GM13977 (cell line): ENCODE measurements around the gene ZNF160.
A peak's percentile ranks its signal among the peaks of the same experiment; 100 is the strongest.

ENCODE experiments used
- DNase-seq: peaks from one replicate; pipeline ENCODE4 v3.0.0; 2012; ENCODE audit warnings: low spot score
- in situ Hi-C: fragments of 300-500 bp; cut with MboI; formaldehyde crosslinking; loops from one replicate; pipeline ENCODE4 v1.12.0; 2022; ENCODE audit warnings: low sequenced_read_pairs, low pct_unique_long_range_greater_than_20kb, mixed read lengths, inconsistent platforms; ENCODE audit not compliant: unreplicated experiment
- TF ChIP-seq, protein P1 (sequence below): IDR thresholded peaks from 2 replicates; pipeline ENCODE4 v1.5.1; 2012; ENCODE audit warnings: mild to moderate bottlenecking, control low read depth; ENCODE audit not compliant: insufficient read depth; ENCODE audit errors: extremely low read depth, missing control alignments

ZNF160 gene

DNA sequence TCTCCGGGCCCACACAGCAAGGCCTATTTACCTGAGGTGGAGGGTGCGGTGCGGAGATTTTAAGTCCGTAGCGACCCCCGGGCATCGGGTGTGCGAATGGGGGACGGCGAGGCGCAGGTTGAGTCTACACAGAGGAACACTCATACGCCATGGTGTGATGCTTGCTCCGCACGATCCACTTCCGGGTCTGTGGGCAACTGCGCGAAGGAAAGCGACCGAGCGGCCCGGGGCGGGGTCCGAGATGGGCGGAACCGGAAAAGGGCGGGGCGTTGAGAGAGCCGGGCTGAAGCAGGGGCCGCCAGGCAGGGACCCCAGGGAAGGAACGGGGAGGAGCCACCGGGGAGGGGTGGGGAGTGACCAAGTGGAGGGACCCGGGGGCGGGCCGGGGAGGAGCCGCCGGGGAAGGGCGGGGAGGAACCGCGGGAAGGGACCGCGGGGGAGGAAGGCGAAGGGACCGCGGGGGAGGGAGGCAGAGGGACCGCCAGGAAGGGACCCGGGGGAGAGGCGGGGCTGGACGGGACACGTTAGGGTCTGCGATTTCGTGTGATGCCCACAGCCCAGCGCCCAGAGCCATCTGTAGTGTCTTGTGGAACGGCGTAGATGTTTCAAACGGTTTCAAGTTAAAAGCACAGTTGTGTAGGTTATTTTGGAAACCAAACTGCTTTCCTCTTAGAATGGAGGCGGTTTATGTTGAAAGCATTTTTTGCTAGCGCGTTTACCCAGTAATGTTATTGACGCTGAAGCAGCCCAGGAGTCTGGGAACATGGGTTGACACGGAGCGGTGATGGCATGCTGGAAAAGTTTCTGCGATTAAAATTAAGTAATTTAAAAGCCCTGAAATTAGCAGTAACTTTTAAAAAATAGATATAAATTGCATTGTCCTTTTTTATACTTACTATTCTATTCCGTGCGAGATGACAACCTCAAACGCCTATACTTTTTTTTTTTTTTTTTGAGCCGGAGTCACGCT is at the start of gene ZNF160:
ZNF160 (minus strand) TSS at position 189 of the 970 bp plus-strand sequence. CDS start 17,146 bp downstream, outside the sequence.
- TF ChIP-seq, protein P1, sequence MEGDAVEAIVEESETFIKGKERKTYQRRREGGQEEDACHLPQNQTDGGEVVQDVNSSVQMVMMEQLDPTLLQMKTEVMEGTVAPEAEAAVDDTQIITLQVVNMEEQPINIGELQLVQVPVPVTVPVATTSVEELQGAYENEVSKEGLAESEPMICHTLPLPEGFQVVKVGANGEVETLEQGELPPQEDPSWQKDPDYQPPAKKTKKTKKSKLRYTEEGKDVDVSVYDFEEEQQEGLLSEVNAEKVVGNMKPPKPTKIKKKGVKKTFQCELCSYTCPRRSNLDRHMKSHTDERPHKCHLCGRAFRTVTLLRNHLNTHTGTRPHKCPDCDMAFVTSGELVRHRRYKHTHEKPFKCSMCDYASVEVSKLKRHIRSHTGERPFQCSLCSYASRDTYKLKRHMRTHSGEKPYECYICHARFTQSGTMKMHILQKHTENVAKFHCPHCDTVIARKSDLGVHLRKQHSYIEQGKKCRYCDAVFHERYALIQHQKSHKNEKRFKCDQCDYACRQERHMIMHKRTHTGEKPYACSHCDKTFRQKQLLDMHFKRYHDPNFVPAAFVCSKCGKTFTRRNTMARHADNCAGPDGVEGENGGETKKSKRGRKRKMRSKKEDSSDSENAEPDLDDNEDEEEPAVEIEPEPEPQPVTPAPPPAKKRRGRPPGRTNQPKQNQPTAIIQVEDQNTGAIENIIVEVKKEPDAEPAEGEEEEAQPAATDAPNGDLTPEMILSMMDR, result no peak
- in situ Hi-C loops, result no loop called here
- peak; percentile 99 for DNase-seq

GRCh38 chr19:53147645-53148044 is 44.4 kb upstream of the ZNF160 start:
- TF ChIP-seq, protein P1, result no peak
- DNase-seq, result no peak
- in situ Hi-C loops, result no loop called here

- TF ChIP-seq, protein P1, result no peak
- in situ Hi-C loops, result no loop called here
- no peak for DNase-seq
Observed at GRCh38 chr19:53140351-53140750, 37.1 kb upstream of the ZNF160 start.

DNA sequence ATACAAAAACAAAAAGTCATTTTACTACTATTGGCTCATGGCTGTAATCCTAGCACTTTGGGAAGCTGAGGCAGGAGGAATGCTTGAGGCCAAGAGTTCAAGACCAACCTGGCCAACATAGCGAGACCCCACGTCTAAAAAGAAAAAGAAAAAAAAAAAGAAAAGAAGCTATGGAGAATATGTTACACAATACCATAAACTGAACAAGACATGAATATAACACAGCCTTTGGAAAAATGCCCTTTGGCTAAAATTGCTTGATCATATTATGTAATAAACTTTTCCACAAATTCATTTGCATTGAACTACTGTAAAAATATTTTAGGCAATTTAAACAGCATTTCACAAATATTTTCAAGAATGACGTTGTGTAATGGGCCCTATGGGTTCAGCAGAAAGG is 33.2 kb upstream of the ZNF160 start:
- in situ Hi-C loops, result no loop called here
- no peak for DNase-seq
- TF ChIP-seq, protein P1, result no peak

GRCh38 chr19:53132141-53132991 is 29.1 kb upstream of the ZNF160 start, which contains the start of gene ZNF415:
ZNF415 (minus strand) TSS chr19:53132910; CDS start chr19:53122676, 10,234 bp downstream.
- peak; percentile 37 for DNase-seq
- TF ChIP-seq, protein P1, result no peak
- in situ Hi-C loops, result no loop called here

GRCh38 chr19:53131727-53132126 is 28.5 kb upstream of the ZNF160 start:
- in situ Hi-C loops, result no loop called here
- DNase-seq, result no peak
- TF ChIP-seq, protein P1, result no peak
